Posterior vena cava (tissue), 2 donors: Measurements from ENCODE around the gene ZC4H2. TPM values are rescaled to one million over a fixed set of nuclear protein-coding genes. Genes with fewer than 3 reads are reported as not detected.

Experiments used
- total RNA-seq, 2 donors: library from RNA; stranded (reverse); fragmentation: NEBNext Ultra II Directional; extraction: Animal tissue kit (Norgen Biotek cat#: 25700); gene quantifications; one replicate each; pipeline ENCODE4 v1.2.1, GENCODE V29; 2021
- donor health status: DM: yes; HTN: yes; CAD: no.
- donor health status: DM: yes; HTN: yes; CAD: no.

ZC4H2 gene
- total RNA-seq, 2 donors from 2014 or later = 7.1 to 10.0 TPM

Other genes with a start within 250 kb of the ZC4H2 start
- 1 to 10 TPM; 3.0 to 3.6 TPM for gene ZC3H12B, start 58.4 kb upstream of the ZC4H2 start, total RNA-seq